PFSK-1 (cell line): Measurements from ENCODE around the gene FYN.

Source experiments
- FOXP2 ChIP-seq: optimal IDR thresholded peaks from 2 replicates; pipeline ENCODE3; 2011; ENCODE audit warnings: borderline replicate concordance, control low read depth, inconsistent platforms; ENCODE audit not compliant: insufficient read depth; ENCODE audit errors: extremely low read length, extremely low read depth
- POLR2AphosphoS5 ChIP-seq: IDR thresholded peaks from 2 replicates; pipeline ENCODE4 v1.6.1; 2012; ENCODE audit warnings: low read depth, mild to moderate bottlenecking, control low read depth, low read length, moderate library complexity
- REST ChIP-seq, 2 experiments: IDR thresholded peaks; 2 replicates each; pipeline versions ENCODE4 v1.6.1 to v1.8.0; 2011 to 2012; ENCODE audit warnings: low read depth in 2 of 2, low read length in 2 of 2, control low read depth in 1 of 2, inconsistent platforms in 1 of 2, mild to moderate bottlenecking in 1 of 2, moderate library complexity in 1 of 2; ENCODE audit not compliant: insufficient read depth in 1 of 2
- SIN3A ChIP-seq: IDR thresholded peaks from 2 replicates; pipeline ENCODE4 v1.6.1; 2012; ENCODE audit warnings: mild to moderate bottlenecking, low read length, moderate library complexity, borderline replicate concordance; ENCODE audit not compliant: insufficient read depth
- TAF1 ChIP-seq: IDR thresholded peaks from 2 replicates; pipeline ENCODE4 v1.6.1; 2012; ENCODE audit warnings: low read length, control low read depth, borderline replicate concordance; ENCODE audit not compliant: insufficient read depth

FYN gene

GRCh38 chr6:111709615-111710398 lies 163.4 kb downstream of the FYN start:
- TF ChIP-seq POLR2AphosphoS5 (no peak), REST (IDR thresholded peaks at IDR 0.05; ENCODE audit: insufficient read depth in 1 of 2, low read depth in 2 of 2, low read length in 2 of 2) (no peak), FOXP2 (no peak), SIN3A (no peak), TAF1 (no peak)

- TF ChIP-seq TAF1: no peak
- TF ChIP-seq REST (IDR thresholded peaks at IDR 0.05; ENCODE audit: insufficient read depth in 1 of 2, low read depth in 2 of 2, low read length in 2 of 2): no peak
- no peak for TF ChIP-seq POLR2AphosphoS5
- no peak for TF ChIP-seq FOXP2
- TF ChIP-seq SIN3A: no peak
Measured at GRCh38 chr6:111709201-111709600, 164.1 kb downstream of the FYN start.

GRCh38 chr6:111707773-111708172 lies 165.5 kb downstream of the FYN start:
- TF ChIP-seq FOXP2 (no peak), SIN3A (no peak), REST (IDR thresholded peaks at IDR 0.05; ENCODE audit: insufficient read depth in 1 of 2, low read depth in 2 of 2, low read length in 2 of 2) (no peak), POLR2AphosphoS5 (no peak), TAF1 (no peak)

- no peak for TF ChIP-seq SIN3A
- no peak for TF ChIP-seq TAF1
- no peak for TF ChIP-seq FOXP2
- TF ChIP-seq REST (IDR thresholded peaks at IDR 0.05; ENCODE audit: insufficient read depth in 1 of 2, low read depth in 2 of 2, low read length in 2 of 2): no peak
- no peak for TF ChIP-seq POLR2AphosphoS5
Measured at GRCh38 chr6:111706841-111707391, 166.3 kb downstream of the FYN start.
